ENCODE measurements around the gene RTP2.

DNA sequence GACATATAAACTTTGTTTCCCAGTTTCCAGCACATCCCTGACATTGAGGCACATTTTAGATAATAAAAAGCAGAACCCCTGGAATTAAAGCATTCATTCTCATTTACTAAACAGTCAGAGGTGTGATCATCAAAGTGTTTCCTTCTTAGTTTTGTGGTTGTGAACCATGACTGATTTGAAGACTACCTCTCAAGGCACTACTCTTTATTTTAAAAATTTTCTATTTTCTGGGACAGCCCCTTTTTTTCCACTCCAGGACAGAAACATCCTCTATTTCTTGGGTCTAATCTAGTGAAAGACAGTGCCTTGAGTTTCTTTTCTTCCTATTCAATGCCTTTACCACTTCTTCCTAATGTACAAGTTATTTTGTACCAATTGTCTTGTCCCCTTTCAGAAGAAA, 37.3 kb downstream of the RTP2 start:
- TF ChIP-seq CREB5 (CRISPR knock-in tag; IDR thresholded peaks at IDR 0.05; ENCODE audit: low read depth) (no peak), PATZ1 (CRISPR knock-in tag; IDR thresholded peaks at IDR 0.05; ENCODE audit: borderline replicate concordance) (no peak)

Measured in SK-N-SH treated with all-trans-retinoic acid at 6 μM for 48 hours (cell line).